Measurements from ENCODE around the gene TMEM184C.

- TF ChIP-seq CTCF (conservative IDR thresholded peaks at IDR 0.05; ENCODE audit: low read length) (no peak), EZH2phosphoT487 (IDR thresholded peaks at IDR 0.05; ENCODE audit: borderline replicate concordance, low read depth, low read length) (no peak)
Observed at GRCh38 chr4:147633643-147634042, 16.4 kb downstream of the TMEM184C start.

Measured in OCI-LY7 (cell line).